HG02798 (cell line): ENCODE measurements around the gene LMTK3.

Experiments
- ATAC-seq: cut with Tn5 transposase; IDR thresholded peaks from one replicate; pipeline ENCODE4 v1.9.1; 2021; ENCODE audit warnings: mild to moderate bottlenecking; ENCODE audit not compliant: unreplicated experiment, poor library complexity

The LMTK3 gene

DNA sequence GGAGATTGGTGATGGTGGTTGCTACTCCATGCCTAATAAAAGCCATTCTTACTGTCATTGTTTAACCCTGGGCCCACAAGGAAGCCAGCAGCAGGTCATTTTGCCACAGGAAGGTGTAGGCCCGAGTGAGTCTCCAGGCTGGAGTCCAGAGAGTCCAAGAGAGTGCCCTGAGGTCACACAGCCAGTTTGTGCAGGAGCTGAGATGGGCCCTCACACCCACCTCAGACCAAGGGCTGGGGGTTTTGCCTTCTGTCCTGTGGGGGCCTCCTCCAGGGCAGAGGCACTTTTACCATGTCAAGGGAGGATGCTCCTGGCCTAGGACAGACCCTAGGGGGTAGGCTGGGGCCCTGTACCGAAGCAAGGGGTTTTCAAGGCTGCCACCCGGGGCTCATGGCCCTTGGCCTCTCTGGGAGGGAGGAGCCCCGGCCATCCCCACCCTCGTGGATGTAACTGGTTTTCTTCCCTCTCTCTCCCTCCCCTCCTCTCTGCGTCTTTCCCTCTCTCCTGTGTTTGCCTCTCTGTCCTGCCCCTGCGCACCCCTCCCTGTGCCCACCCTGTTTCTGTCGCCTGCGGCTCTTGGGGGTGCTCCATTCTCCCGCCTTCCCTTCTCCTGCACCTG, 34.5 kb downstream of the LMTK3 start:
- no peak for ATAC-seq

DNA sequence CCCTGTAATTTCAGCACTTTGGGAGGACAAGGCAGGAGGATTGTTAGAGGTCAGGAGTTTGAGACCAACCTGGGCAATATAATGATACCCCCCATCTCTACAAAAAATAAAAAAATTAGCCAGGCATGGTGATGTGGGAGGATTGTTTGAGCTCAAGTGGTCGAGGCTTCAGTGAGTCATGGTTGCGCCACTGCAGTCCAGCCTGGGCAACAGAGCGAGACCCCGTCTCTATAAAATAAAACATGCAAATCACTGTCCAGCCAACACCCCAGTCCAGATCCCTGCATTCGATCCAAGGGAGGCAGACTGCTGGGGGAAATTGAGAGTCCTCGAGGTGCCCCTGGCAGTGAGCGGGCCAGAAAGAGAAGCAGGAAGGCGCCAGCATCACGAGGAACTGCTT, 35.5 kb downstream of the LMTK3 start:
- ATAC-seq: no peak

- ATAC-seq: no peak
These were observed 36.1 kb downstream of the LMTK3 start for GRCh38 chr19:48475369-48476068.

- no peak for ATAC-seq
These were observed 37.5 kb downstream of the LMTK3 start for GRCh38 chr19:48474084-48474592.

- ATAC-seq: no peak
These were observed 38.3 kb downstream of the LMTK3 start for GRCh38 chr19:48473161-48473966.

DNA sequence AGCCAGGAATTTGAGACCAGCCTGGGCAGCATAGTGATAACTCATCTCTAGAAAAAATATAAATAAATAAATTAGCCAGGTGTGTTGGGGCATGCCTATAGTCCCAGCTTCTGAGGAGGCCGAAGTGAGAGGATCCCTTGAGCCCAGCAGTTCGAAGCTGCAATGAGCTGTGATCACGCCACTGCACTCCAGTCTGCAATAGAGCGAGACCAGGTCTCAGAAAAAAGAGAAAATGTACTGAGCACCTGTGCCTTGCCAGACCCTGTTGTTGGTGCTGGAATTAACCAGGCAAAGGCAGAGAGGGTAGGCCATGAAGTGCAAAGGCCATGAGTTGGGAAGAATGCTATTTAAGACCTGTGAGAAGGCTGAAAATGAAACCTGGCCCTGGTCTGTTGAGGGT, 39.8 kb downstream of the LMTK3 start:
- no peak for ATAC-seq

- no peak for ATAC-seq
These were observed 40.8 kb downstream of the LMTK3 start for GRCh38 chr19:48470856-48471255.

GRCh38 chr19:48469934-48470680, 41.5 kb downstream of the LMTK3 start:
- ATAC-seq: no peak

DNA sequence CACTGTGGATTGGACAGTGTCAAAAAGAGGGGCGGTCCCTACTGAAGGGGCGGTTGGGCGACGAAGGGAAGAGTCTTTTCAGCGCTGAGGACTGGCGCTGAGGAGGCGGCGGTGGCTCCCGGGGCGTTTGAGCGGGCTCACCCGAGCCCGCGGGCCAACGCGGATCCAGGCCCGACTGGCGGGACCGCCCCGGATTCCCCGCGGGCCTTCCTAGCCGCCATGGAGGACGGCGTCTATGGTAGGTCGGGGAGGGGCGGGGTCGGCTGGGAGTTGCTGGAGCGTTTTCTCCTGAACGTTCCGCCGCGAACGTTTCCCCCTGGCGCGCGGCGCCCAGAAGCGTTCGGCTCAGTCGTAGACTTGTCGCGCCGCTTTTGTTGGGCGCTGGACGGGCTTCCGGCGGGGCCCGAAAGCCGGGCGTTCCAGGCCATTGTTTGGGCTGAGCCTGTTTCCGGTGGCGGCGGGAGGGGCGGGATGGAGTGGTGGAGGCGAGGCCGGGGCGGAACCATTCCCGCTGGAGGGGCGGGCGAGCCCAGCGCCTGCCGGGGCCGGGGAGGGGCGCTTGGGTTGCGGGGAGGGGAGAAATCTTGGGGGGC, 42.2 kb downstream of the LMTK3 start, which contains the start of gene CYTH2:
CYTH2 (plus strand) TSS at position 81 of the 593 bp plus-strand sequence; CDS start at position 220, 139 bp downstream.
- ATAC-seq: peak; percentile 14

DNA sequence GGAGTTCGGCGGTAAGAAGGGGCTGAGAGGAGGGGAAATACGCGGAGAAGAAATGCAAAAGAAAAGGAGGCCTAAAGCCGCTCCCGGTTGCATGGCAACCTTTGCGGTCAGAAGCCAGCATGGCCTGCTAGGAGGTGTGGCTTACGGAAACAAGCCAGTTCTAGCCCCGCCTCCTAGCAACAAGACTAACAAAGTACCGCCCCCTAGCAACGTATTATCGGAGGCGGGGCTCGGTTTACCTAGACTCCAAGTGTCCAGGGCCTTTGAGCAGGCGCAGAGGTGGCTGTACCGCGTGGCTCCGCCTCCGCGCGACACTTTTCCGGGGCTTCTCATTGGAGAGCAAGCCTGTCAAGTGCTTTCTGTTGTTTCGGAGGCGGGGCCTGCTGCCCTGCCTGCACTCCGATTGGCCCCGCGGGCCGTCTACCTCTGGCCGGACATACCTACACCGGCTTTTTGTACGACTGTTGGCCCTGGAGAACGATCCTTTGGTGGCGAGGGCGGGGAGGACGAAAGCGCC, 42.8 kb downstream of the LMTK3 start:
- peak; percentile 94 for ATAC-seq

- no peak for ATAC-seq
These were observed 44.9 kb downstream of the LMTK3 start for GRCh38 chr19:48466561-48467325.

GRCh38 chr19:48465215-48465614, 46.4 kb downstream of the LMTK3 start:
- ATAC-seq: no peak

GRCh38 chr19:48461982-48462655, 49.5 kb downstream of the LMTK3 start:
- ATAC-seq: no peak

- ATAC-seq: no peak
These were observed 50.0 kb downstream of the LMTK3 start for GRCh38 chr19:48461651-48461981.

- ATAC-seq: no peak
These were observed 53.6 kb downstream of the LMTK3 start for GRCh38 chr19:48458016-48458415.

DNA sequence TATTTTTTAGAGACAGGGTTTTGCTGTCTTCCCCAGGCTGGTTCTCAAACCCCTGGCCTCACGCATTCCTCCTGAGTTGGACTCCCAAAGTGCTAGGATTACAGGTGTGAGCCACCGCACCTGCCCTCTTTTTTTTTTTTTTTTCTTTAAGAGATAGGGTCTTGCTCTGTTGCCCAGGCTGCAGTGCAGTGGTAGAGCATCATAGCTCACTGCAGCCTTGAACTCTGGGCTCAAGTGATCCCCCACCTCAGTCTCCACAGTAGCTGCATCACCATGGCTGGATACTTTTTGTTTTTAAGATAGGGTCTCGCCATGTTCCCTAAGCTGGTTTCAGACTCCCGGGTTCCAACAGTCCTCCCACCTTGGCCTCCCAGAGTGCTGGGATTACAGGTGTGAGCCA, 54.8 kb downstream of the LMTK3 start:
- ATAC-seq: no peak

DNA sequence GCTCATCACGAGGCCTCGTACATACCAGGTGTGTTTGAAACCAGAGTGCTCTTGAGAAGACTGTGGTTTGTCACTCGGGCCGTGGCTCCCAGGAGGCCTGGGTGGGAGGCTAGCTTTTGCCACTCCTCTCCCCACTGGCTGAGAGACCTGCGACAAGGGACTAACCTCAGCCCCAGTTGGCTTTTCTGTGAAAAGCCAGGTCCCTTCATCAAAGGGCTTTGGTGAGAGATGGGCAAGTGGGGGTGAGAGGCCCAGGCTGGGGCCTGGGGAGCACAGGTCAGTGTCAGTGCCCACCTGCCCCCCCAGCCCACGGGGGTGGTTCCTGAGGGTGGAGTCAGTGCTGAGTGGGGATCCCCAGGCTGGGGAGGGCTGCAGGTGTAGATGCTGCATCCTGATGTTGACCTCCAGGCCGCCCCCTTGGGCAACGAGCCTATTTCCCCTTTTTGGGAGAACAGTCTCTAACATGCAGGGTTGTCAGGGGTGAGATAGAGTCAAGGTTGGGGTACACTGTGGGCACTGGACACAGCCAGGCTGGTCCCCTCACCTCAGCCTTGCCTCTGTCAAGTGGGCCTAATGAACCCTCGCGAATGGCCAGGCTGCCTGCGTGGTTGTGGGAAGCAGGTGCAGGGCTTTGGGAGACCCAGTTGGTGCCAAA, 55.6 kb downstream of the LMTK3 start:
- ATAC-seq: no peak
